HG02759 (cell line): ENCODE data around the gene TMEM258.

Experiments
- ATAC-seq: cut with Tn5 transposase; IDR thresholded peaks from one replicate; pipeline ENCODE4 v1.9.1; 2021; ENCODE audit warnings: mild to moderate bottlenecking, moderate library complexity; ENCODE audit not compliant: unreplicated experiment

Gene TMEM258

DNA sequence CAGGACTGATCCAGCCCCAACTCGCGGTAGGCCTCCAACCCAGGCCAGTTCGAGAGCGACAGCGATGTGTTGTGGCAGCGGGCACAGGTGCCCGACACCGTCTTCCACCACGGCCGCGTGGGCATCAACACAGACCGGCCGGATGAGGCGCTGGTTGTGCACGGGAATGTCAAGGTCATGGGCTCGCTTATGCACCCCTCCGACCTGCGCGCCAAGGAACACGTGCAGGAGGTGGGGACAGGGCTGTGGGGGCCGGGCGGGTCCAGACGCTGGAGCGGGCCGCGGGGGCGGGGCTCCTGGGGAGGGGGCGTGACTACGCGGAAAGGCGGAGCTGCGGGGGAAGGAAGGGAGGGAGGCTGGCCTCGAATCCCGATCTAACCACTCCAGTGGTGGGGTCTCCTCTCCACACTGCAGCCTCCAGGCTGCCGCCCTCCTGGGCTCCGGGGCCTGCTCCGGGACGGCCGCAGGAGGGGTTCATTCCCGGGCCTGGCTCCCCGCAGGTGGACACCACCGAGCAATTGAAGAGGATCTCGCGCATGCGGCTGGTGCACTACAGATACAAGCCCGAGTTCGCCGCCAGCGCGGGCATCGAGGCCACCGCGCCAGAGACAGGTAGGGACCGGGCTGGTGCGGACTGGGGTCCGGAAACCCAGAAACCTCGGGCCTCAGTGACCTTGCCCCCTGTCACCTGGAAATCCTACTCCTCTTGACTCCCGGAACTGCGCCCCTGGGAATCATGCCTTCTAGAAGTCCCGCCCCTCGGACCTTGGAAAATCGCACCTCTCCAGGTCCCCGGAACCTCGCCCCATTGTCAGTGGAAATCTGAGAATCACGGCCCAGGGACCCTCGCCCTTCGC is 14.9 kb downstream of the TMEM258 start:
- ATAC-seq, result no peak

DNA sequence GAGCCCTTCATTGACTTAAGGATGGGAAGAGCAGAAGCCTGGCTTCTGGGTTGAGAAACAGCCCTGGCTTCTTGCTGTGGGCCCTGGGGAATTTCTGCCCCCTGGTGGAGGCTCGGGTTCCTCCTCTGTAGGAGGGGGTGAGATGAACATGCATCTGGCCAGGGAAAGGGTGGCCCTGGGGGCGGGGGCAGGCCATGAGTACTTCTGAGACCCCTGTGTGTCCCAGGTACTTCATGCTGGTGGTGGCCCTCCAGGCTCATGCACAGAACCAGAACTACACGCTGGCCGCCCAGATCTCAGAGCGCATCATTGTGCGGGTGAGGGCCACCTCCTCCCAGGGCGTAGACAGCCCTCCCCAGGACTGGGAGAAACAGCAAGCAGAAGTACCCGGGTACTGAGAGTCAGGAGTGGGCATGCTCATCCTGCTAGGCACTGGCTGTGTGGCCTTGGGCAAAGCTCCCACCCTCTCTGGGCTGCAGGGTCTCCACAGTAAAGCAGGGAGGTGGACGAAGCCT is 15.8 kb downstream of the TMEM258 start:
- peak; percentile 45 for ATAC-seq

DNA sequence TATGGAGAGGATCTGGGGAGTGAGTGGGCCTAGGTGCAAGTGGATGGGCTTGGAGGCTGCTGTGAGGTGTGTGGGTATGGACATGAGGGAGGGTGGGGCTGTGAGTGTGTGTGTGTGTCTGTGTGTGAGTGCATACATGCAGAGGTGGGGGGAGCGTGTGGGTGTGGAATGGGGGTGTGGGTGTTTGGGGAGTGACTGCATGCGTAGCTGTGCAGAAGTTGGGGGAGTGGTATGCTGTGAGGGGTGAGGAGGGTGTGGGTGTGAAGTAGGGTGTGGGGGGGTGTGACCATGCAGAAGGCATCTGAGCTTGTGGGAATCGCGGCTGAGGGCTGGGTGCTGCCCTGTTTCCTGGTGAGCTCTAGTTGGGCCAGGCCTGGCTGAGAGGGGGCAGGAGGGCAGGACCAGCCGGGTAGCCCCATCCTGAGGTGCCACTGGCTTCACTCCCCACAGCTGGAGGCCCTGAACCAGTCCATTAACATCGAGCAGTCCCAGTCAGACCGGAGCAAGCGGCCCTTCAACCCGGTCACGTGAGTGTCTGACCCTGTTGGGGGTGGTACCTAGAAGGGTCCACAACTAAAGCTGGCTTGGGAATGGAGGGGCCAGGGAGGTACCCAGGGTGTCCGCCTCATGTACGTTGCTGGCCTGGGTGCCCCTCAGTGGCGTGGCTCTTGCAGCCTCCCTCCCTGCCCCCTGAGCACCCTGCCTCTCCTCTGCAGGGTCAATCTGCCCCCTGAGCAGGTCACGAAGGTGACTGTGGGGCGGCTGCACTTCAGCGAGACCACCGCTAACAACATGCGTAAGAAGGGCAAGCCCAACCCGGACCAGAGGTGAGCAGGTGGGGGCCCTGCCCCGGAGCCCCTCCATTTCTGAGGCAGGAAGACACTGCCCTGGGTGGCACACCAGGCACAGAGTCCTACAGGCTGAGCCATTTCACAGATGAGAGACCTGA is 16.5 kb downstream of the TMEM258 start:
- no peak for ATAC-seq

DNA sequence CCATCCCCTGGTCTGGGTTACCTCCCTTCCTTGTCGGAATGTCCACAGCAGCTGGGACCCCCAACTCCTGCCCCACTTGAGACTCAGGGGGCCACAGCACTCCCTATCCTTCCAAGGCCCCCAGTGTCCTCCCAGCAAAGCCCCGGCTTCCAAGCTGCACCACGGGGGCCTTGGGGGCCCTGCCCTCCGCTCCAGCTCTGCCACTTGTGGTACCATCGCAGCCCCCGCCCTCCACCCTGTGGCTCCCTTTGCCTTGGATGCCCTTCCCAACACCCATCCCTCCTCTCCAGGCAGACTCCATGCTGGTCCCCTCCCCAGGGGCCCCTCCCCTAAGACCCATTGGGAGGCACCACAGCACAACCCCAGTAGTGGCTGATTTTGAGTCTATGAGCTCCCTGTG is 17.3 kb downstream of the TMEM258 start:
- ATAC-seq, result no peak

DNA sequence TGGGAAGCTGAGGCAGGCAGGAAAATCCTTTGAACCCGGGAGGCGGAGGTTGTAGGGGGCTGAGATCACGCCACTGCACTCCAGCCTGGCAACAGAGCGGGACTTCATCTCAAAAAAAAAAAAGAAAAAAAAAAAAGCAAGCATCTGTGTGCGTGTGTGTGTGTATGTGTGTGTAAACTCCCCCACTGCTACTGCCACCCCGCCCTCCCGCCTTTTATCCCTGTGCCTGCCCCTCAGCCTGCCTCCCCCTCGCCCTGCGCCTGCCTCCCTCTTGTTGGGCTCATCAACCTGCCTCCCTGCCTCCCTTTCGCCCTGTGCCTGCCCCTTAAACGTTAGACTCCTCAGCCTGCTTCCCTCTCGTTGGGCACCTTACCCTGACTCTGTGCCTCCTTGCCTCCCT is 18.0 kb downstream of the TMEM258 start:
- ATAC-seq, result no peak

DNA sequence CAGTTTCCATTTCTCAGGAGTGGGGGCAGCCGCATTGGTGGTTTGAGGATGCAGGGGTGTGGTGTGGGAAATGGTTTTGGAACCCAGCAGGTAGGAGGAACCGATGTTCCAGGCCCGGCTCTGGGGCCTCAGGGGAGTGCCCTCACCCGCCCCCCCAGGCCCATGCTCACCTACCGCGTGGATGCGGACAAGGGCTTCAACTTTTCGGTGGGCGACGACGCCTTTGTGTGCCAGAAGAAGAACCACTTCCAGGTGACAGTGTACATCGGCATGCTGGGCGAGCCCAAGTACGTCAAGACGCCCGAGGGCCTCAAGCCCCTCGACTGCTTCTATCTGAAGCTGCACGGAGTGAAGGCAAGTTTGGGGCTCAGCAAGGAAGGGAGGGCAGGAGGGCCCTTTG is 18.6 kb downstream of the TMEM258 start:
- ATAC-seq, result no peak

DNA sequence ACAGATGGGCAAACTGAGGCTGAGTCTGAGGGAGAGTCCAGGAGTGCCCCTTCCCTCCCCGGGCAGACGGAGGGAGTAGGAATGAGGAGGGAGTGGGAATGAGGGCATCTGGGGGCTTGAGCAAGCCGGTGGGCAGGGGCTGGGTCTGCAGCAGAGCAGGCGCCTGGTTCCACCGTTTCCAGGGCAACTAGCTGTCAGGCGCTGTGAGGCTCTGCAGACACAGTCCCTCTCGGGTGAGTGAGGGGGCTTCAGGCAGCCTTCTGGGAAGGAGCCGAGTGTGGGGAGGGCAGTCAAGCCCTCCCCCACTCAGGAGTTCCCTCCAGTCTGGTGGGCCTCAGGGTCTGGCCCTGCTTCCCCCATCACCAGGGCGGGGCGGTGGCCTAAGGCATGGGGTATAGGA is 19.0 kb downstream of the TMEM258 start:
- ATAC-seq, result no peak

DNA sequence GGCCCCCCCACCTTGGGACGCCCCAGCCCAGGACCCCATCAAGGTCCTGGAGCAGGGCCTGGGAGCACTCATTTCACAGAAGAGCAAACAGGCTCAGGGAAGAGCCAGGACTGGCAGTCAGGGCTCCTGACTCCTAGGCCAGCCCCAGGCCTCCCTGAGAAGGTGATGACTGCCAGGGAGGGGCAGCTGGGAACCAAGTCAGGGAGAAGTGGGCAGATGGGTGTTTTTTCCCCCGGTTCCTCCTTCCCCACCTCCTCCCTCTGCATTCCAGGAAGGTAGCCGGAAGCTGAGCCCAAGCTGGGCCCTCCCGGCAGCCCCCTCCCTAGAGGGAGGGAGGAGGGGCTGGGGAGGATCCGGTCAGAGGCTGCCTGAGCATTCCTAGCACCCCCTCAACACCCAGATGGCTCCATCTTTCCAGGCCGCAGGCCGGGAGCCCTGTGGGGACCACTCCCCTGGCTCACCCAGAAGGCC is 20.4 kb downstream of the TMEM258 start:
- no peak for ATAC-seq

DNA sequence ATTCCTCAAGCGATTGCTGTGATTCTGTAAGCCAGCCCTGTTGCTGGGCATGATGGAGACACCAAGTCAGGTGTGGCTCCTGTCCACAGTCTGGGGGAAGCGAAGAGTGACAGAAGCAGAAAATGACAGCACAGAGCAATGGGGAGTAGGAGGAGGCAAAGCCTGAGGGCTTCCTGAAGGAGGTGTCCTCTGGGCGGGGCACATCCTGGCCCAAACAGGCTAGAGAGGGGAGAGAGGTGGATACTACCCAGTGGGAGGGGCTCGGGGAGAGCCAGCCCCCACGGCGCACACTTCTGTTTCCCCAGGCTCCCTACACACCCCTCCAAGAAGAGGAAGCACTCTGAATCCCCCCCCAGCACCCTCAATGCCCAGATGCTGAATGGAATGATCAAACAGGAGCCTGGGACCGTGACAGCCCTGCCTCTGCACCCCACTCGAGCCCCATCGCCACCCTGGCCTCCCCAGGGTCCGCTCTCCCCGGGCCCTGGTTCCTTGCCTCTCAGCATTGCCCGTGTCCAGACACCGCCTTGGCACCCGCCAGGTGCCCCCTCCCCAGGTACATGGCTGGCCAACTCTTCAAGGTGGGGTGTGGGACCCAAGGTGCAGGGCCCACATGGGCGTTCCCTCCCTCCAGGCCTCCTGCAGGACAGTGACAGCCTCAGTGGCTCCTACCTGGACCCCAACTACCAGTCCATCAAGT is 21.1 kb downstream of the TMEM258 start:
- ATAC-seq, result no peak

DNA sequence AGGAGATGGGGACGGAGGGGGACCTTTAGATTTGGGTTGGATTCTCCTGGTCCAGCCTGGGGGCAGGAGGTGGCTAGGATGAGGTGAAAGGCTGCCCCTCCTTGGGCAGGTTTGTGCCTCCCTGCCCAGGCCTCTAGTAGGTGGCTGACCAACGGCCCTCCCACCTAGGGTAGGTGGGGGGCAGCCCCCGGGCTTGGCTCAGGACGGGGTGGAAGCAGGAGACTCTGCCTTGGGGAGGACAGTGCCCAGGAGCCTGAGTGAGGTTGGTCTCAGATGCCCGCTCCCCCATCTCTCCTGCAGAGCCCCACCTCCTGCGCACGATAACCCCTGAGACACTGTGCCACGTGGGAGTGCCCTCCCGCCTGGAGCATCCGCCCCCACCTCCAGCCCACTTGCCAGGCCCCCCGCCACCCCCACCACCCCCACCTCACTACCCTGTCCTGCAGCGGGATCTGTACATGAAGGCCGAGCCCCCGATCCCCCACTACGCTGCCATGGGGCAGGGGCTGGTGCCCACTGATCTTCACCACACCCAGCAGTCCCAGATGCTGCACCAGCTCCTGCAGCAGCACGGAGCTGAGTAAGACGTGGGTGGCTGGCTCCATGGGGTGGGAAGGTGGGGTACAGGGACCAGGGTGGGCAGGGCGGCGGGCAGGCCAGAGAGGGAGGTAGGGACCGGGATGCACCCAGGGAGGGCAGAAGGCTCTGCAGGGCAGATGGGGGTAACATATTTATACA is 22.3 kb downstream of the TMEM258 start:
- ATAC-seq, result no peak

DNA sequence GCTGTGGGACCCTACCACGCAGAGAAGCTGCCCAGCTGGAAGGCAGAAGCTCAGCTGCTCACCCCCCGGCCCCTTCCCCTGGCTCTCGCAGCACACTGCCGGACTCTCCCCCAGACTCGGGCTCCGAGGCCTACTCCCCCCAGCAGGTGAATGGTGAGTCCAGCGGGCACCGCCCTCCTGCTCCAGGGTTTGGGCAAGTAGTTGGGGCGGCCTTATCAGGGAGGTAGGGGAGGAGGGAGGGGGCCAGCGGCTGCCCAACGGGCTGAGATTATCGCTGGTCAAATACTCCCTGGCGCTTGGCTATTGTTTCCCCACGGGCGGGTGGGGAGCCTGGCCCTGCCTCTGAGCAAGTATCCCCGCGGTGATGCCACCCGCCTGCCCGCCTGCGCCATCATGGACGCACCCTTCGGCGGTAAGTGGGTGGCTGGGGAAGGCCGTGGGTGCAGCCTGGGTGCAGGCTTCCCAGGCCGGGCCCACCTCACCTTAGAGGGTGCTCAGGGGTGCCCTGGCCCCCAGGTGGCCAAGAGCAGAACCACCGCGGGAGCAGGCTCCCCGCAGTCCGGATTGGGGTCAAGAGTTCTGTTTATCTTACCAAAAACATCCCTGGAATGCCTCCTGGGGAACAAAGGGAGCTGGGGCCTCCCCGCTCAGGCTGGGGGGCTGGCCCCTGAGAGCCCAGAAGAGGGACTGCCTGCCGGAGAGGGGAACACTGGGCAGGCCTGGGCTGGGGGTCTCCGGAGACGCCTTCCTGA is 23.1 kb downstream of the TMEM258 start:
- ATAC-seq, result no peak

DNA sequence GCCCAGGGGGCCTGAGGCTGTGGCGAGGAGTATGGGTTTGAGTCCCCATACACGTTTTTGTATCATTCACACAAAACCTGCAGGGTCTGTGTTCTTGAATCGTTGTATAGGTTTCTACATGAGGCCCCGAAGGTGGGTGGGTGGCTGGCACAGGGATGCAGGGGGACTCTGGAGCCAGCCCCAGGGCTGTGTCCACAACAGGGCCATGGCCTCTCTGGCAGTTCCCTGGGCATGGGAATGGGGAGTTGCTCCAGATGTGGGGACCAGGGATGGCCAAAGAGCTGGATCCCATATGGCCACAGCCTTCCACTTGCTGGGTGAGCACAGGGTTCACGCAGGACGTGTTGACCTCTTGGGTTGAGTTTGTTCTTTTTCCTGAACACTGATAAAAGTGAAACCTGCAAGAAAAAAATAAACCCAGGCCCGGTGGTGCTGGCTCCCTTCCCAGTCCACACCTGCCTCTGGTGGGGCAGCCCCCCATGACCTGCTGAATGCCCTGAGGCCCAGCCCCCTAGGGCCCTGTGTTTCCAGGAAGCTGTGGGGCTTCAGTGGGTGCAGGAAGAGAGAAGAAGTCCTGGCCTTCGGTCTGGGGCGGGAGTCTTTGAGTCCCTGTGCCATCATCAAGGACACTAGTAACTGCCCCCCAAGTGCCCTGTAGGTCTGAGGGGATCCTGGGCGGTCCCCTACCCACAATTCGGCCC is 23.9 kb downstream of the TMEM258 start:
- no peak for ATAC-seq

DNA sequence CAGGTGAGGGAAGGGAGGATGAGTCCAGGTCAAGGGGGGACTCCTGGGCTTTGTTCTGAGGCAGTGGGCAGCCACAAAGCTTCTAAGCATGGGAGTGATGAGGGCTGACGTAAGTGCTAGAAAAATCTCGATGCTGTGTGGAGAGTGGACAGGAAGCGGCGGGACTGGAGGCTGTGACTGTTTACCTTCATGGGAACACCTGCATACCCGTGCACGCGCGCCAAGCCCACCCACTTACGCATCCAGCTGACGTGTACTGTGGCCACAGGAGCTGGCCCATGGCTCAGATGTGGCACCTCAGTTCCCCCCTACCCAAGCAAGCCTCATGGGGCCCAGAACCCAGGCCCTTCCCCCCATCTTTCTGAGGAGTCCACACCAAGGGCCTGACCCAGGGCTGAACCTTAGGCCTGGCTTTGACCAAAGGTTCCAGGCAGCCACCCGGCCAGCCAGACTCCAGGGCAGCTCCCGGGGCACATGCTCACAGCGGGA is 26.0 kb downstream of the TMEM258 start:
- ATAC-seq, result no peak

DNA sequence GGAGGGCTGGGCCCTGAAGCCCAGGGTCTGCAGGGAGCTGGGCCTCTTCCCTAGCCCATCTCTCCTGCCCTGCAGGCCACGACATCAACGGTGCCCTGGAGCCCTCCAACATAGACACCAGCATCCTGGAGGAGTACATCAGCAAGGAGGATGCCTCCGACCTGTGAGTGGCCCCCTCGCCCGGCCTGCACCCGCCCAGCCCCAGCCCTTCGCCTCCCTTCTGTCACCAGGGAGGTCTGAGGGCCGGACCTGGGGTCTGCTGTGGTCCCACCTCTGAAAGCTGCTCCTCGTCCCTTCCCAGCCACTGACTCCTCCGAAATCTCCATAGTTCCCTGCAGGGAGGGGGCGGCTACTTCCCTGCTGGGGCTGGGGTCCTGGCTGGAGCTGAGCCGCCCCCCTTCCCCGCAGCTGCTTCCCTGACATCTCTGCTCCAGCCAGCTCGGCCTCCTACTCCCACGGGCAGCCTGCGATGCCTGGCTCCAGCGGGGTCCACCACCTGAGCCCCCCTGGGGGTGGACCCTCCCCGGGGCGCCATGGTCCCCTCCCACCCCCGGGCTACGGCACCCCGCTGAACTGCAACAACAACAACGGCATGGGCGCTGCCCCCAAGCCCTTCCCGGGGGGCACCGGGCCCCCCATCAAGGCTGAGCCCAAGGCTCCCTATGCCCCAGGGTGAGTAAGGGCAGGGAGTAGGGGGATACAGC is 26.7 kb downstream of the TMEM258 start:
- no peak for ATAC-seq

DNA sequence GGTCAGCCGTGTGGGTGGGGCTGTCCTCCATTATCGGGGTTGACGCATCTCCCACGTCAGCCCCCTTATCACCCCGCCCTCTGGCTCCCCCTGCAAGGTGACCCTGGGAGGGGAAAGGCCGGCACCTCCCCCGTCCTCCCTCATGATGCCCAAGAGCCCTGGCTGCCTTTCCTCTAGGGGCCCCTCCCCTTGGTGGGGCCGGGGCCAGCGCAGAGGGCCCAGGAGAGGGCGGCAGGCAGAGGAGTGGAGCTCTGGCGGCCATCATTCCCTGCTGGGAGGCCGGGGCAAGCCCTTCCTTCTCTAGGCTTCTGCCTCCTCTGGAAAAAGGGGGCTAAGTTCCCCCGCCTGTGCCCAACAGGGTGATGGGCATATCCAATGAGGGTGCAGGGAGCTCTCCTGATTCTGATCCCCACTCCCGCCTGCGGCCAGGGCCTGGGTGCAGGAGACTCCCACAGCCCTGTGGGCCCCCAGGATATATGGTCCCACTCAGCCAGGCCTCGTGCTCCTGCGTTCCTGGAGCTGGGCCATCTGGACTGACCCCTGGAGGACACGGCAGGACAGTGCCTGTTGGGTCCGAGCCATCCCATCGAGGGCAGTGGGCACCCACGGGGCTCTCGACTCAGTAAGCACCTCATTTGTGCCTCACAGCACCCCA is 27.7 kb downstream of the TMEM258 start:
- no peak for ATAC-seq

DNA sequence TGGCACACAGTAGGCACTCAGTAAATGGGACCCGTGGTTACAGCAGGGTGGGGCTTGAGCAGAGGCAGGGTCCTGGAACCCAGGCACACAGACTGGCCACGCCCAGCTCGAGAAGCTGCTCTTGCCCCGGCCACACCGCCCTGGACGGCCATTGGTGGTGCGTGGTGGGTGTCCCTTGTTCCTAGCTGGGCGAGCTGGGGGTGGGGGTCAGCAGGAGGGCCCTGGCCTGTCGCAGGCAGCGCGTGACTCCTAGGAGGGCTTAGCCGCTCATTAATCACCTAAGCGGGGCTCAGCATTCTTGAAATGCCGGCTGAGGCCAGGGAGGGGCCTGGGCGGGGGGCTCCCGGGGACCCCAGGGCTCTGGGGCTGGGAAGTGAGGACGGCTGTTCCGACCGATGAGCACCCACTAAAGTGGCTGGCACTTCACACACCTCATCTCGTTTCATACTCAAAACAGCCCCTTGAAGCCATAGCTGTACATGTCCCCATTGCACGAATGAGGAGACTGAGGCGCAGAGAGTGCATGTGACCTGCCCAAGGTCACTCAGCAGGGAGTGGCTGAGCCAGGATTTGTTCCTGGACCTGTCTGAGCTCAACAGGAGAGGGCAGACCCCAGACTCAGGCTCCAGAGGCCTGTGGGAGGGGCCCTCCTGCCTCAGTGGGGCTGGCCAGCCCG is 28.3 kb downstream of the TMEM258 start:
- no peak for ATAC-seq

DNA sequence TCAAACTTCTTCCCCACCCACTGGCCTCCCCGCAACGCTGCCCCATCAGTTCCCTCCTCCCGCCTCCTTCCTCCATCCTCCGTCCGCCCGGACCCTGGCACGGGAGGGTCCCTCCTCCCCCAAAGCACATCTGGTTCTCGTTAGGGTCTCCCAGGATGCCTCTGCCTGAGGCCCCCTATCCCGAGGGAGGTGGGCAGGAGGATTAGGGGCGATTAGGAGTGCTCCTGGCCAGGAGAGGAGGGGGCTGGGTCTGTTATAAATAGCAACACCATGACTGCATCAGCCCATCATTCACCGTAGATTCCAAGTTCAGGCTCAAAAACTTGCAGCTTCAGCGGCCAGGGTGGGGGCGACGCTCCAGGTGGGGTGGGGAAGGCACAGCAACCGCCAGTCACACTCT is 29.6 kb downstream of the TMEM258 start:
- no peak for ATAC-seq
